Spleen (tissue), 11 donors: Measurements from ENCODE around the gene SLC8A1. TPM values are rescaled to one million over a fixed set of nuclear protein-coding genes. Genes with fewer than 3 reads are reported as not detected.

ENCODE experiments used
- DNase-seq: peaks from one replicate; pipeline ENCODE4 v3.0.0-alpha.2; 2020
- H3K27ac ChIP-seq, 8 donors: fragments of 200-600 bp; sonication (generic) in 7 of 8; 1 replicate in 4 of 8; 2 replicates in 4 of 8; pipeline versions ENCODE4 v1.5.0 to v1.8.0; 2016 to 2021; ENCODE audit warnings: inconsistent platforms in 4 of 8, mild to moderate bottlenecking in 4 of 8, moderate library complexity in 1 of 8
- H3K27me3 ChIP-seq, 7 donors: fragments of 200-600 bp; sonication (generic) in 6 of 7; replicated peaks in 1 of 7; 1 replicate in 4 of 7; 2 replicates in 3 of 7; pipeline versions ENCODE4 v1.5.0 to v1.8.0; 2016 to 2021; ENCODE audit warnings: inconsistent platforms in 3 of 7, mild to moderate bottlenecking in 1 of 7
- H3K36me3 ChIP-seq, 6 donors: fragments of 200-600 bp; sonication (generic) in 5 of 6; 1 replicate in 4 of 6; 2 replicates in 2 of 6; pipeline versions ENCODE4 v1.5.0 to v1.8.0; 2016 to 2021; ENCODE audit warnings: inconsistent platforms in 2 of 6
- H3K4me1 ChIP-seq, 6 donors: fragments of 200-600 bp; sonication (generic) in 5 of 6; 1 replicate in 3 of 6; 2 replicates in 3 of 6; pipeline versions ENCODE4 v1.5.0 to v1.8.0; 2016 to 2021; ENCODE audit warnings: inconsistent platforms in 3 of 6
- H3K4me3 ChIP-seq, 8 donors: fragments of 200-600 bp; sonication (generic) in 7 of 8; 1 replicate in 4 of 8; 2 replicates in 4 of 8; pipeline versions ENCODE4 v1.5.0 to v1.8.0; 2016 to 2021; ENCODE audit warnings: inconsistent platforms in 4 of 8, mild to moderate bottlenecking in 4 of 8, moderate library complexity in 2 of 8
- H3K9me3 ChIP-seq, 8 donors: fragments of 200-600 bp; sonication (generic) in 7 of 8; 1 replicate in 4 of 8; 2 replicates in 4 of 8; pipeline versions ENCODE4 v1.5.0 to v1.8.0; 2016 to 2021; ENCODE audit warnings: inconsistent platforms in 4 of 8
- CTCF ChIP-seq, 11 experiments: fragments of 200-600 bp in 7 of 11; fragments of 450-650 bp in 4 of 11; sonication (generic) in 4 of 11; IDR thresholded peaks in 8 of 11; conservative IDR thresholded peaks in 3 of 11; 1 replicate in 7 of 11; 2 replicates in 4 of 11; pipeline versions ENCODE4 v1.4.0 to v1.8.0; 2016 to 2021; ENCODE audit warnings: antibody characterized with exemption in 11 of 11, inconsistent platforms in 4 of 11, mild to moderate bottlenecking in 1 of 11
- POLR2A ChIP-seq, 3 donors: fragments of 450-650 bp; IDR thresholded peaks; one replicate each; pipeline ENCODE4 v1.5.1; 2017; ENCODE audit warnings: antibody characterized with exemption in 3 of 3, mild to moderate bottlenecking in 1 of 3
- POLR2AphosphoS5 ChIP-seq, 3 donors: sonication (generic); formaldehyde crosslinking; IDR thresholded peaks; one replicate each; pipeline ENCODE4 v1.5.1; 2017; ENCODE audit warnings: antibody characterized with exemption in 3 of 3
- WGBS, 5 donors: extraction: QIAGEN DNeasy Blood & Tissue Kit in 3 of 5; methylation state at CpG; one replicate each; pipeline versions ENCODE4 v1.1.5 to v1.1.7; 2013 to 2018; 5-methylcytosine and 5-hydroxymethylcytosine counted together
- intact Hi-C: fragments of 100-400 bp; cut with DNase I; formaldehyde crosslinking; loops from one replicate; pipeline ENCODE4 v1.15.0; 2023; ENCODE audit warnings: low total_unique reads
- polyA plus RNA-seq, 3 donors: library from polyadenylated mRNA; stranded (reverse); fragments of 200-250 nt; gene quantifications; one replicate each; pipeline ENCODE4 v1.2.1, GENCODE V29; 2013
- total RNA-seq, 7 donors: library from RNA; depleted of rRNA in 3 of 7; stranded (reverse); fragments of >200 nt in 3 of 7; fragmentation: NEBNext Ultra II Directional in 4 of 7; extraction: Animal tissue kit (Norgen Biotek cat#: 25700) in 4 of 7; gene quantifications; one replicate each; pipeline versions ENCODE4 v1.1.0 to v1.2.1, GENCODE V29; 2016 to 2021
- donor health status: healthy with polysubstance abuse.
- donor health status: DM: no; HTN: no; CAD: no; lungs with moderate emphysema.
- donor health status: DM: no; HTN: no; CAD: no.
- donor health status: Bipolar disorder and iron deficiency.
- donor health status: healthy.
- donor health status: DM: no; HTN: no; CAD: no.
- donor health status: DM: yes; HTN: yes; CAD: no.

Gene SLC8A1
- total and polyA plus RNA-seq, 10 donors, result 0.36 to 86.0 (median 58.3) TPM

GRCh38 chr2:40352041-40352702 lies 99.7 kb downstream of the SLC8A1 start:
- TF ChIP-seq POLR2A (IDR thresholded peaks at IDR 0.05), result no peak
- no peak for TF ChIP-seq POLR2AphosphoS5 (IDR thresholded peaks at IDR 0.05)
- TF ChIP-seq CTCF (IDR thresholded peaks at IDR 0.05 in 8 of 11, conservative IDR thresholded peaks at IDR 0.05 in 3 of 11), result no peak
- WGBS, 5 donors, result 67 to 82% (median 70%) methylated on average over 4 of the region's 4 CpGs
- DNase-seq, result no peak
- intact Hi-C loops, result no loop called here
- H3K27ac ChIP-seq, result peak overlapping the region in 3 of 8 donors; percentile 18 to 38 (median 33)
- no peaks in the 10 kb centered on the region for H3K9me3 ChIP-seq
- H3K4me3 ChIP-seq, result no peak overlapping the region
- no peaks in the 10 kb centered on the region for H3K27me3 ChIP-seq
- peaks cover 0 to 21% (median 0%) of the 10 kb centered on the region in 6 donors for H3K4me1 ChIP-seq
- no peaks in the 10 kb centered on the region for H3K36me3 ChIP-seq

DNA sequence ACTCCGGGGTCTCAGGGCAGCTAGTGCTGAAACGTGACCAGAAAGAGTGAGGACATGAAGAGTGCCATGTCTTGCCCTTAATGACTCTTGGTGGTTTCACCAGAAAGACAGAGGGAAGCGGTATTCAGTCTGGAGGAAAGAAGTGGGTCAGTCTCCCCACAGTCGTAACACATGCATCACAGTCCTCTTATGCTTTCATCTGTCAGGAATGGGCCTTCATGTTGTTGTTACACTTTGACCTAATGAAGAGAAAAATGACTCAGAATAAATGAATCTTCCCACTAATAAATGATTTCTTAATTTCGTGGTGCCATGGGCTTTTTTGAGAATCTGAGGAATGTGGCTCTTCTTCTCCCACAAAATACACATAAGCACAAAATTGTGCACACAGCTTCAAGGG lies 103.2 kb downstream of the SLC8A1 start:
- no peak for DNase-seq
- H3K4me1 ChIP-seq, result peaks cover 0 to 24% (median 0%) of the 10 kb centered on the region in 6 donors
- no peaks in the 10 kb centered on the region for H3K27me3 ChIP-seq
- WGBS, 5 donors, result 63 to 87% (median 73%) methylated on average over 5 of the region's 5 CpGs
- peak overlapping the region in 3 of 8 donors; percentile 26 to 40 (median 30) for H3K27ac ChIP-seq
- intact Hi-C loops, result no loop called here
- no peaks in the 10 kb centered on the region for H3K36me3 ChIP-seq
- no peaks in the 10 kb centered on the region for H3K9me3 ChIP-seq
- no peak overlapping the region for H3K4me3 ChIP-seq
- no peak for TF ChIP-seq POLR2A (IDR thresholded peaks at IDR 0.05)
- no peak for TF ChIP-seq CTCF (IDR thresholded peaks at IDR 0.05 in 8 of 11, conservative IDR thresholded peaks at IDR 0.05 in 3 of 11)
- no peak for TF ChIP-seq POLR2AphosphoS5 (IDR thresholded peaks at IDR 0.05)

DNA sequence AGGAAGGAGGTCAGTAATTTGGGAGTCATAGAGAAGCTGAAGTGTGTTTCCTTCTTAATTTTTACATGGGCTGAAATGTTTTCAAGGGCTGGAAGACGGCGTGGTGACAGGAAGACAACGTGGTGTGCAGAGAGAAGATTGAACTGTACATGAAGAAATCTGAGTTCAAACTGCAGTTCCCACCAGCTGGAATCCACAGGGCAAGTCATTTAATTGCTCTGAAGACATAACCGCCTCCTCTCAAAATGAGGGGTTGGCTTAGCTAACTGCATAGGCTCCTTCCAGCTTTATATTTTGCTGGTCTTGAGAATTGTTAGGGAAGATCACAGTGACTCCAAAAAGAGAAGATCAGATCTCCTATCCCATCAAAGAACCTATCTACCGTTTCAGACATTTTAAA lies 103.9 kb downstream of the SLC8A1 start:
- H3K36me3 ChIP-seq, result no peaks in the 10 kb centered on the region

More for the DNA sequence above, 103.9 kb downstream of the SLC8A1 start:
- H3K27me3 ChIP-seq, result no peaks in the 10 kb centered on the region
- peak overlapping the region in 2 of 8 donors; percentile 26 to 30 for H3K27ac ChIP-seq
- intact Hi-C loops, result no loop called here
- peaks cover 0 to 18% (median 0%) of the 10 kb centered on the region in 6 donors for H3K4me1 ChIP-seq
- TF ChIP-seq POLR2AphosphoS5 (IDR thresholded peaks at IDR 0.05) (no peak), CTCF (IDR thresholded peaks at IDR 0.05 in 8 of 11, conservative IDR thresholded peaks at IDR 0.05 in 3 of 11) (no peak), POLR2A (IDR thresholded peaks at IDR 0.05) (no peak)
- H3K9me3 ChIP-seq, result no peaks in the 10 kb centered on the region
- 48 to 71% (median 58%) methylated on average over 5 of the region's 5 CpGs for WGBS, 5 donors
- no peak overlapping the region for H3K4me3 ChIP-seq
- no peak for DNase-seq
